Spleen (tissue), 7 donors: ENCODE data around the gene SMU1.
"Not testable (repeated sequence)": the region's sequence is repeated elsewhere in the genome, so short reads cannot be mapped to it uniquely, and the experiment has no call there.

Experiments
- POLR2A ChIP-seq, 3 donors: fragments of 450-650 bp; IDR thresholded peaks; one replicate each; pipeline ENCODE4 v1.5.1; 2017; ENCODE audit warnings: antibody characterized with exemption in 3 of 3, mild to moderate bottlenecking in 1 of 3
- TF ChIP-seq, protein P1 (sequence below), 11 experiments: fragments of 200-600 bp in 7 of 11; fragments of 450-650 bp in 4 of 11; sonication (generic) in 4 of 11; IDR thresholded peaks in 8 of 11; conservative IDR thresholded peaks in 3 of 11; 1 replicate in 7 of 11; 2 replicates in 4 of 11; pipeline versions ENCODE4 v1.4.0 to v1.8.0; 2016 to 2021; ENCODE audit warnings: antibody characterized with exemption in 11 of 11, inconsistent platforms in 4 of 11, mild to moderate bottlenecking in 1 of 11
- donor health status: DM: no; HTN: no; CAD: no; lungs with moderate emphysema.
- donor health status: DM: no; HTN: no; CAD: no.
- donor health status: DM: no; HTN: no; CAD: no.

GRCh38 chr9:33085672-33086071 is 9.2 kb upstream of the SMU1 start:
- TF ChIP-seq, protein P1, sequence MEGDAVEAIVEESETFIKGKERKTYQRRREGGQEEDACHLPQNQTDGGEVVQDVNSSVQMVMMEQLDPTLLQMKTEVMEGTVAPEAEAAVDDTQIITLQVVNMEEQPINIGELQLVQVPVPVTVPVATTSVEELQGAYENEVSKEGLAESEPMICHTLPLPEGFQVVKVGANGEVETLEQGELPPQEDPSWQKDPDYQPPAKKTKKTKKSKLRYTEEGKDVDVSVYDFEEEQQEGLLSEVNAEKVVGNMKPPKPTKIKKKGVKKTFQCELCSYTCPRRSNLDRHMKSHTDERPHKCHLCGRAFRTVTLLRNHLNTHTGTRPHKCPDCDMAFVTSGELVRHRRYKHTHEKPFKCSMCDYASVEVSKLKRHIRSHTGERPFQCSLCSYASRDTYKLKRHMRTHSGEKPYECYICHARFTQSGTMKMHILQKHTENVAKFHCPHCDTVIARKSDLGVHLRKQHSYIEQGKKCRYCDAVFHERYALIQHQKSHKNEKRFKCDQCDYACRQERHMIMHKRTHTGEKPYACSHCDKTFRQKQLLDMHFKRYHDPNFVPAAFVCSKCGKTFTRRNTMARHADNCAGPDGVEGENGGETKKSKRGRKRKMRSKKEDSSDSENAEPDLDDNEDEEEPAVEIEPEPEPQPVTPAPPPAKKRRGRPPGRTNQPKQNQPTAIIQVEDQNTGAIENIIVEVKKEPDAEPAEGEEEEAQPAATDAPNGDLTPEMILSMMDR (IDR thresholded peaks at IDR 0.05 in 8 of 11, conservative IDR thresholded peaks at IDR 0.05 in 3 of 11): not testable (repeated sequence)
- not testable (repeated sequence) for TF ChIP-seq POLR2A (IDR thresholded peaks at IDR 0.05)
